OCI-LY1 (cell line): ENCODE measurements around the gene RNF11.
A peak's percentile ranks its signal among the peaks of the same experiment; 100 is the strongest.

ENCODE experiments used
- H2AFZ ChIP-seq: fragments of 200-600 bp; sonication (generic), shearing (Covaris generic); 2 replicates; pipeline ENCODE4 v1.6.0; 2014; ENCODE audit warnings: antibody characterized with exemption, mild to moderate bottlenecking, low read length
- H3F3A ChIP-seq: fragments of 200-600 bp; sonication (generic), shearing (Covaris generic); 2 replicates; pipeline ENCODE4 v1.6.0; 2014; ENCODE audit warnings: mild to moderate bottlenecking, antibody characterized with exemption, low read length, moderate library complexity; ENCODE audit not compliant: insufficient read depth
- H3K27ac ChIP-seq: fragments of 200-600 bp; sonication (generic); 2 replicates; pipeline ENCODE4 v1.5.1; 2014; ENCODE audit warnings: low read length, mixed run types, mild to moderate bottlenecking, low read depth; ENCODE audit not compliant: poor library complexity, severe bottlenecking
- H3K27me3 ChIP-seq: fragments of 200-600 bp; sonication (generic); 2 replicates; pipeline ENCODE4 v1.6.0; 2014; ENCODE audit warnings: antibody characterized with exemption, mild to moderate bottlenecking, low read length, moderate library complexity; ENCODE audit not compliant: insufficient read depth
- H3K36me3 ChIP-seq: fragments of 200-600 bp; sonication (generic); 2 replicates; pipeline ENCODE4 v1.6.1; 2014; ENCODE audit warnings: mild to moderate bottlenecking, antibody characterized with exemption, low read length, moderate library complexity, mixed read lengths; ENCODE audit not compliant: insufficient read depth
- H3K4me1 ChIP-seq: fragments of 200-600 bp; sonication (generic); 2 replicates; pipeline ENCODE4 v1.5.1; 2014; ENCODE audit warnings: mild to moderate bottlenecking, low read length, moderate library complexity; ENCODE audit not compliant: insufficient read depth, severe bottlenecking
- H3K4me2 ChIP-seq: fragments of 200-600 bp; sonication (generic), shearing (Covaris generic); 2 replicates; pipeline ENCODE4 v1.6.1; 2014; ENCODE audit warnings: low read length
- H3K4me3 ChIP-seq: fragments of 200-600 bp; sonication (generic); 2 replicates; pipeline ENCODE4 v1.5.1; 2014; ENCODE audit warnings: low read length, low read depth, mild to moderate bottlenecking, mixed read lengths; ENCODE audit not compliant: poor library complexity, severe bottlenecking
- H3K79me2 ChIP-seq: fragments of 200-600 bp; shearing (Covaris generic); 2 replicates; pipeline ENCODE4 v1.6.1; 2016; ENCODE audit warnings: mixed run types, low read length, mixed read lengths; ENCODE audit not compliant: insufficient read depth
- H3K9ac ChIP-seq: fragments of 200-600 bp; sonication (generic), shearing (Covaris generic); 2 replicates; pipeline ENCODE4 v1.6.1; 2014; ENCODE audit warnings: mild to moderate bottlenecking, low read length, mixed read lengths
- H3K9me2 ChIP-seq: fragments of 200-600 bp; sonication (generic), shearing (Covaris generic); 2 replicates; pipeline ENCODE4 v1.6.1; 2014; ENCODE audit warnings: low read depth, mild to moderate bottlenecking, low read length, mixed read lengths
- H3K9me3 ChIP-seq: fragments of 200-600 bp; shearing (Covaris generic); 2 replicates; pipeline ENCODE4 v1.6.1; 2014; ENCODE audit warnings: low read length, mixed read lengths
- H4K20me1 ChIP-seq: fragments of 200-600 bp; sonication (generic), shearing (Covaris generic); 2 replicates; pipeline ENCODE4 v1.6.0; 2016; ENCODE audit warnings: mild to moderate bottlenecking, low read length; ENCODE audit not compliant: insufficient read depth
- EZH2 ChIP-seq: fragments of 200-600 bp; sonication (generic), shearing (Covaris generic); IDR thresholded peaks from 2 replicates; pipeline ENCODE4 v1.8.0; 2017; ENCODE audit warnings: borderline replicate concordance, mixed run types, mild to moderate bottlenecking, antibody characterized with exemption, low read length, moderate library complexity, mixed read lengths
- TF ChIP-seq, protein P1 (sequence below): fragments of 200-600 bp; sonication (generic), shearing (Covaris generic); IDR thresholded peaks from 2 replicates; pipeline ENCODE4 v1.5.1; 2017; ENCODE audit warnings: mild to moderate bottlenecking, antibody characterized with exemption, low read length, moderate library complexity, mixed read lengths

Gene RNF11

DNA sequence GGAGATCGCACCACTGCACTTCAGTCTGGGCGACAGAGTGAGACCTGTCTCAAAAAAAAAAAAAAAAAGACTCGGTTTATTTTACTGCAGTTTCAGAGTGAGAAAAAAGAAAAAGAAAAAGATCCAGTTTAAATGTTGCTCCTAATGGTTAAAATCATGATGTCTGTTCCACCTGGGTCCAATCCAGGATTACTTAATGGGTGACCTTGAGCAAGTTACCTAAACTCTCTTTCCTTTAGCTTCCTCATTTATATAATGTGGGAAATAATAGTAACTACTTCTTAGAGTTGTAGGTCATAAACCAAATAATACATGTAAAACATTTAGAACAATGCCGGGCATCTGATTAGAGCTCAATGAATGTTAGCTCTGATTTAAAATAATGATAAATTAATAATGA is 19.4 kb upstream of the RNF11 start:
- Histone ChIP-seq H3F3A (no peaks in the 10 kb centered on the region), H3K4me3 (no peak overlapping the region), H3K36me3 (no peaks in the 10 kb centered on the region), H3K4me2 (no peak overlapping the region), H3K9ac (no peak overlapping the region), H3K79me2 (no peaks in the 10 kb centered on the region), H3K27me3 (peaks cover 3% of the 10 kb centered on the region; the same call in 1 of the 2 replicates), H4K20me1 (no peaks in the 10 kb centered on the region), H2AFZ (no peak overlapping the region), H3K9me2 (no peaks in the 10 kb centered on the region), H3K4me1 (no peaks in the 10 kb centered on the region), H3K27ac (no peak overlapping the region), H3K9me3 (no peaks in the 10 kb centered on the region)
- TF ChIP-seq, protein P1, sequence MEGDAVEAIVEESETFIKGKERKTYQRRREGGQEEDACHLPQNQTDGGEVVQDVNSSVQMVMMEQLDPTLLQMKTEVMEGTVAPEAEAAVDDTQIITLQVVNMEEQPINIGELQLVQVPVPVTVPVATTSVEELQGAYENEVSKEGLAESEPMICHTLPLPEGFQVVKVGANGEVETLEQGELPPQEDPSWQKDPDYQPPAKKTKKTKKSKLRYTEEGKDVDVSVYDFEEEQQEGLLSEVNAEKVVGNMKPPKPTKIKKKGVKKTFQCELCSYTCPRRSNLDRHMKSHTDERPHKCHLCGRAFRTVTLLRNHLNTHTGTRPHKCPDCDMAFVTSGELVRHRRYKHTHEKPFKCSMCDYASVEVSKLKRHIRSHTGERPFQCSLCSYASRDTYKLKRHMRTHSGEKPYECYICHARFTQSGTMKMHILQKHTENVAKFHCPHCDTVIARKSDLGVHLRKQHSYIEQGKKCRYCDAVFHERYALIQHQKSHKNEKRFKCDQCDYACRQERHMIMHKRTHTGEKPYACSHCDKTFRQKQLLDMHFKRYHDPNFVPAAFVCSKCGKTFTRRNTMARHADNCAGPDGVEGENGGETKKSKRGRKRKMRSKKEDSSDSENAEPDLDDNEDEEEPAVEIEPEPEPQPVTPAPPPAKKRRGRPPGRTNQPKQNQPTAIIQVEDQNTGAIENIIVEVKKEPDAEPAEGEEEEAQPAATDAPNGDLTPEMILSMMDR: no peak
- no peak for TF ChIP-seq EZH2

DNA sequence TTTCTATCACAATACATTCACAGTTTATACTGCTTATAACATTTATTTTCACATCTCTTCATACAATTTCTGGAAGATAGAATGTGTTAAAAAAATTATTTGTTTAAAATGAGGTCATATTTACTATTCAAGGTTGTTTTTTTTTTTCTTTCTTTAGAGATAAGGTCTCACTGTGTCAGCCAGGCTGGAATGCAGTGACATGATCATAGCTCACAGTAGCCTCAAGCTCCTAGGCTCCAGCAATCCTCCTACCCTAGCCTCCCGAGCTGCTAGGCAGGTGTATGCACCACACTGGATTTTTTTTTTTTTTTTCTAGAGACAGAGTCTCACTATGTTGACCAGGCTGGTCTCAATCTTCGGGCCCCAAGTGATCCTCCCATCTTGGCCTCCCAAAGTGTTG is 19.0 kb upstream of the RNF11 start:
- no peak overlapping the region for H3K9ac ChIP-seq
- no peak for TF ChIP-seq EZH2
- TF ChIP-seq, protein P1: no peak
- H3F3A ChIP-seq: no peaks in the 10 kb centered on the region
- H3K79me2 ChIP-seq: no peaks in the 10 kb centered on the region
- no peak overlapping the region for H2AFZ ChIP-seq
- H3K4me1 ChIP-seq: no peaks in the 10 kb centered on the region
- H3K9me3 ChIP-seq: no peaks in the 10 kb centered on the region
- H3K27ac ChIP-seq: no peak overlapping the region
- H3K9me2 ChIP-seq: no peaks in the 10 kb centered on the region
- no peaks in the 10 kb centered on the region for H4K20me1 ChIP-seq
- H3K27me3 ChIP-seq: peaks cover 3% of the 10 kb centered on the region; the same call in 1 of the 2 replicates
- no peaks in the 10 kb centered on the region for H3K36me3 ChIP-seq
- no peak overlapping the region for H3K4me3 ChIP-seq
- H3K4me2 ChIP-seq: no peak overlapping the region

DNA sequence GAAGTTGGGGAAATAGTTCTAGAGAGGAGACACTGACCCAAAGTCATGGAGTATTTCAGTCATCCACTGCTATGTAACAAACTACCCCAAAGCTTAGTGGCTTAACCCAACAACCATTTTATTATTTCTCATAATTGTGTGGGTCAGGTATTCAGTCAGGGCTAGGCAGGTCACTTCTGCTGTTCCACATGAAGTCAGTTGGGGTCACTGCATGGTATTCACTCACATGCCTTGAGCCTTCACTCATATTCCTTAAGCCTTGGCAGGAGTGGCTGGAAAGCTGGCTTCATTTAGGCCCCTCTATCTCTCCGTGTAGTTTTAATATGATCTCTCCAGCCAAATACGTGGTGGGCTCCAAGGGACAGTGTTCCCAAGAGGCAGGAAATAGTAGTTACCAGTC is 17.5 kb upstream of the RNF11 start:
- TF ChIP-seq EZH2: no peak
- TF ChIP-seq, protein P1: 0 out of 2 replicates have a peak, but pooled peaks have one; percentile 6

More for the DNA sequence above, 17.5 kb upstream of the RNF11 start:
- no peaks in the 10 kb centered on the region for H3K9me2 ChIP-seq
- H4K20me1 ChIP-seq: no peaks in the 10 kb centered on the region
- no peak overlapping the region for H2AFZ ChIP-seq
- no peak overlapping the region for H3K4me3 ChIP-seq
- no peaks in the 10 kb centered on the region for H3F3A ChIP-seq
- peaks cover 7% of the 10 kb centered on the region; the same call in 1 of the 2 replicates for H3K27me3 ChIP-seq
- H3K9ac ChIP-seq: no peak overlapping the region
- no peaks in the 10 kb centered on the region for H3K4me1 ChIP-seq
- no peaks in the 10 kb centered on the region for H3K9me3 ChIP-seq
- H3K79me2 ChIP-seq: no peaks in the 10 kb centered on the region
- H3K4me2 ChIP-seq: no peak overlapping the region
- no peaks in the 10 kb centered on the region for H3K36me3 ChIP-seq
- no peak overlapping the region for H3K27ac ChIP-seq
